Trophoblast cell (in vitro differentiated cells and primary cell): ENCODE data around the gene AMOTL2.

ENCODE experiments used
- DNase-seq, 2 donors: peaks; one replicate each; pipeline ENCODE4 v3.0.0-alpha.2; 2016
- H2AFZ ChIP-seq: 2 replicates; pipeline ENCODE4 v1.6.1; 2013; ENCODE audit warnings: low read length, moderate library complexity, mild to moderate bottlenecking; ENCODE audit not compliant: insufficient read depth, poor library complexity
- H2AK5ac ChIP-seq: 2 replicates; pipeline ENCODE4 v1.6.1; 2013; ENCODE audit warnings: mild to moderate bottlenecking, low read length
- H2BK120ac ChIP-seq: 2 replicates; pipeline ENCODE4 v1.6.1; 2013; ENCODE audit warnings: low read length, mild to moderate bottlenecking, moderate library complexity; ENCODE audit not compliant: insufficient read depth, poor library complexity
- H2BK12ac ChIP-seq: 2 replicates; pipeline ENCODE4 v1.6.1; 2013; ENCODE audit warnings: mild to moderate bottlenecking, low read length, moderate library complexity
- H2BK5ac ChIP-seq: 2 replicates; pipeline ENCODE4 v1.6.1; 2013; ENCODE audit warnings: low read length, low read depth, moderate library complexity, mild to moderate bottlenecking; ENCODE audit not compliant: poor library complexity
- H3K14ac ChIP-seq: 2 replicates; pipeline ENCODE4 v1.6.1; 2013; ENCODE audit warnings: mild to moderate bottlenecking, low read length
- H3K18ac ChIP-seq: 2 replicates; pipeline ENCODE4 v1.6.1; 2013; ENCODE audit warnings: mild to moderate bottlenecking, low read length
- H3K23ac ChIP-seq: 2 replicates; pipeline ENCODE4 v1.6.1; 2013; ENCODE audit warnings: low read length
- H3K27ac ChIP-seq: 2 replicates; pipeline ENCODE4 v1.5.1; 2013; ENCODE audit warnings: low read depth, mild to moderate bottlenecking, inconsistent platforms, low read length, moderate library complexity
- H3K27me3 ChIP-seq: 2 replicates; pipeline ENCODE4 v1.6.1; 2013; ENCODE audit warnings: inconsistent platforms, mild to moderate bottlenecking, low read length, moderate library complexity; ENCODE audit not compliant: insufficient read depth
- H3K36me3 ChIP-seq, 2 experiments: 1 replicate in 1 of 2; 2 replicates in 1 of 2; pipeline ENCODE4 v1.6.1; 2013; ENCODE audit warnings: low read length in 2 of 2, mild to moderate bottlenecking in 2 of 2, moderate library complexity in 1 of 2; ENCODE audit not compliant: insufficient read depth in 2 of 2, control insufficient read depth in 1 of 2
- H3K4ac ChIP-seq: 2 replicates; pipeline ENCODE4 v1.6.1; 2013; ENCODE audit warnings: low read depth, mild to moderate bottlenecking, low read length, moderate library complexity
- H3K4me1 ChIP-seq, 2 experiments: 1 replicate in 1 of 2; 2 replicates in 1 of 2; pipeline ENCODE4 v1.6.1; 2013; ENCODE audit warnings: low read length in 2 of 2, mild to moderate bottlenecking in 2 of 2, moderate library complexity in 1 of 2; ENCODE audit not compliant: insufficient read depth in 2 of 2, control insufficient read depth in 1 of 2
- H3K4me2 ChIP-seq: 2 replicates; pipeline ENCODE4 v1.6.1; 2013; ENCODE audit warnings: inconsistent platforms, mild to moderate bottlenecking, low read length, moderate library complexity
- H3K4me3 ChIP-seq: 2 replicates; pipeline ENCODE4 v1.5.1; 2013; ENCODE audit warnings: mild to moderate bottlenecking, low read depth, low read length, inconsistent platforms
- H3K79me1 ChIP-seq: one replicate; pipeline ENCODE4 v1.6.1; 2013; ENCODE audit warnings: low read length
- H3K79me2 ChIP-seq: 2 replicates; pipeline ENCODE4 v1.6.1; 2013; ENCODE audit warnings: low read length, mild to moderate bottlenecking; ENCODE audit not compliant: control insufficient read depth, insufficient read depth, poor library complexity
- H3K9ac ChIP-seq: 2 replicates; pipeline ENCODE4 v1.6.1; 2013; ENCODE audit warnings: mild to moderate bottlenecking, low read length
- H3K9me3 ChIP-seq: 2 replicates; pipeline ENCODE4 v1.6.1; 2013; ENCODE audit warnings: low read depth, mild to moderate bottlenecking, control low read depth, inconsistent platforms, low read length; ENCODE audit not compliant: insufficient read depth
- H4K12ac ChIP-seq: 2 replicates; pipeline ENCODE4 v1.6.1; 2013; ENCODE audit warnings: low read depth, mild to moderate bottlenecking, low read length, moderate library complexity
- H4K8ac ChIP-seq: 2 replicates; pipeline ENCODE4 v1.6.1; 2013; ENCODE audit warnings: low read depth, mild to moderate bottlenecking, low read length, moderate library complexity
- H4K91ac ChIP-seq: one replicate; pipeline ENCODE4 v1.6.1; 2013; ENCODE audit warnings: low read depth, mild to moderate bottlenecking, low read length, moderate library complexity
- WGBS: extraction: QIAGEN DNeasy Blood & Tissue Kit; methylation state at CpG from one replicate; pipeline ENCODE4 v1.1.7; 2013; ENCODE audit warnings: missing lambda C conversion rate; ENCODE audit not compliant: insufficient read length, insufficient coverage; ENCODE audit errors: extremely low coverage; 5-methylcytosine and 5-hydroxymethylcytosine counted together

AMOTL2 gene

GRCh38 chr3:134354612-134355251 lies 19.5 kb downstream of the AMOTL2 start:
- H2AFZ ChIP-seq: no peak overlapping the region
- no peak overlapping the region for H3K23ac ChIP-seq
- H4K91ac ChIP-seq: no peak overlapping the region
- H2BK120ac ChIP-seq: no peak overlapping the region
- no CpG with 5 or more reads among the region's 7 CpGs for WGBS
- no peak overlapping the region for H4K12ac ChIP-seq
- no peak overlapping the region for H3K18ac ChIP-seq
- peaks cover 2% of the 10 kb centered on the region for H3K9me3 ChIP-seq
- peak overlapping the region; percentile 24 for H3K27ac ChIP-seq
- H3K4me3 ChIP-seq: no peak overlapping the region
- peak; percentile 82 to 83 for DNase-seq
- H3K4ac ChIP-seq: no peak overlapping the region
- H3K79me1 ChIP-seq: peaks cover 60% of the 10 kb centered on the region
- peak overlapping the region; percentile 18 for H4K8ac ChIP-seq
- H3K36me3 ChIP-seq: peaks cover 49 to 51% of the 10 kb centered on the region in 2 experiments
- peaks cover 45 to 56% of the 10 kb centered on the region in 2 experiments for H3K4me1 ChIP-seq
- H3K4me2 ChIP-seq: no peak overlapping the region
- H2BK12ac ChIP-seq: peak overlapping the region; percentile 3
- no peak overlapping the region for H3K14ac ChIP-seq
- H2BK5ac ChIP-seq: no peak overlapping the region
- H3K9ac ChIP-seq: no peak overlapping the region
- H3K27me3 ChIP-seq: no peaks in the 10 kb centered on the region
- H3K79me2 ChIP-seq: peaks cover 18% of the 10 kb centered on the region
- H2AK5ac ChIP-seq: no peak overlapping the region

- H3K4ac ChIP-seq: peak overlapping the region; percentile 6
- DNase-seq: no peak
- no peak overlapping the region for H2AFZ ChIP-seq
Observed at GRCh38 chr3:134353831-134354611, 20.2 kb downstream of the AMOTL2 start.

GRCh38 chr3:134353171-134353825 lies 20.9 kb downstream of the AMOTL2 start:
- Histone ChIP-seq H3K4ac (peak overlapping the region; percentile 17), H3K4me1 (peaks cover 36 to 51% of the 10 kb centered on the region in 2 experiments)

More at GRCh38 chr3:134353831-134354611, 20.2 kb downstream of the AMOTL2 start:
- Histone ChIP-seq H3K4me3 (no peak overlapping the region), H4K8ac (peak overlapping the region; percentile 18), H3K14ac (no peak overlapping the region), H3K79me2 (peaks cover 18% of the 10 kb centered on the region), H2AK5ac (peak overlapping the region; percentile 28), H3K18ac (peak overlapping the region; percentile 39), H3K9me3 (peaks cover 2% of the 10 kb centered on the region), H3K9ac (peak overlapping the region; percentile 12), H3K23ac (no peak overlapping the region), H4K91ac (peak overlapping the region; percentile 36), H3K27me3 (no peaks in the 10 kb centered on the region), H2BK12ac (peak overlapping the region; percentile 45), H3K4me1 (peaks cover 38 to 50% of the 10 kb centered on the region in 2 experiments), H3K4me2 (no peak overlapping the region), H3K79me1 (peaks cover 57% of the 10 kb centered on the region), H3K36me3 (peaks cover 42 to 44% of the 10 kb centered on the region in 2 experiments), H3K27ac (peak overlapping the region; percentile 87), H2BK5ac (peak overlapping the region; percentile 44), H4K12ac (no peak overlapping the region), H2BK120ac (peak overlapping the region; percentile 26)
- no CpG with 5 or more reads among the region's 7 CpGs for WGBS

GRCh38 chr3:134352031-134352671 lies 22.1 kb downstream of the AMOTL2 start:
- peaks cover 29 to 31% of the 10 kb centered on the region in 2 experiments for H3K36me3 ChIP-seq
- peak overlapping the region; percentile 79 for H2BK120ac ChIP-seq
- peak overlapping the region; percentile 12 for H2BK12ac ChIP-seq
- H2AK5ac ChIP-seq: no peak overlapping the region
- H3K79me2 ChIP-seq: peaks cover 10% of the 10 kb centered on the region
- H3K4me1 ChIP-seq: peaks cover 30 to 43% of the 10 kb centered on the region in 2 experiments
- H3K9me3 ChIP-seq: peaks cover 4% of the 10 kb centered on the region
- H3K9ac ChIP-seq: no peak overlapping the region
- peak overlapping the region; percentile 2 for H3K14ac ChIP-seq
- H3K27me3 ChIP-seq: no peaks in the 10 kb centered on the region
- no peak overlapping the region for H4K12ac ChIP-seq
- no peak overlapping the region for H3K23ac ChIP-seq
- peaks cover 47% of the 10 kb centered on the region for H3K79me1 ChIP-seq
- peak overlapping the region; percentile 52 for H2BK5ac ChIP-seq
- H2AFZ ChIP-seq: no peak overlapping the region
- no peak overlapping the region for H3K4me2 ChIP-seq
- H3K4ac ChIP-seq: peak overlapping the region; percentile 9
- peak; percentile 100 for DNase-seq
- H3K18ac ChIP-seq: peak overlapping the region; percentile 12
- H3K27ac ChIP-seq: peak overlapping the region; percentile 87
- no peak overlapping the region for H3K4me3 ChIP-seq
- peak overlapping the region; percentile 84 for H4K91ac ChIP-seq
- H4K8ac ChIP-seq: peak overlapping the region; percentile 27
- no CpG with 5 or more reads among the region's 4 CpGs for WGBS

More at GRCh38 chr3:134353171-134353825, 20.9 kb downstream of the AMOTL2 start:
- no peak overlapping the region for H3K4me3 ChIP-seq
- peak overlapping the region; percentile 39 for H3K18ac ChIP-seq
- H2BK120ac ChIP-seq: peak overlapping the region; percentile 79
- H4K91ac ChIP-seq: peak overlapping the region; percentile 84
- H2BK12ac ChIP-seq: peak overlapping the region; percentile 50
- H3K27ac ChIP-seq: peak overlapping the region; percentile 87
- no peak overlapping the region for H2AFZ ChIP-seq
- H3K9me3 ChIP-seq: peaks cover 2% of the 10 kb centered on the region
- peak overlapping the region; percentile 24 for H4K8ac ChIP-seq
- H3K14ac ChIP-seq: no peak overlapping the region
- no peak overlapping the region for H4K12ac ChIP-seq
- no peak overlapping the region for H3K9ac ChIP-seq
- peak overlapping the region; percentile 53 for H2BK5ac ChIP-seq
- H2AK5ac ChIP-seq: peak overlapping the region; percentile 44
- peaks cover 37% of the 10 kb centered on the region in 2 experiments for H3K36me3 ChIP-seq
- H3K23ac ChIP-seq: no peak overlapping the region
- no peaks in the 10 kb centered on the region for H3K27me3 ChIP-seq
- peaks cover 16% of the 10 kb centered on the region for H3K79me2 ChIP-seq
- peak in 1 of 2 donors; percentile 36 for DNase-seq
- peaks cover 54% of the 10 kb centered on the region for H3K79me1 ChIP-seq
- no peak overlapping the region for H3K4me2 ChIP-seq
- no CpG with 5 or more reads among the region's 8 CpGs for WGBS
